Kidney epithelial cell (primary cell): Measurements from ENCODE around the gene TTC19. TPM values are rescaled to one million over a fixed set of nuclear protein-coding genes. Genes with fewer than 3 reads are reported as not detected.

Experiments used
- DNase-seq: peaks from one replicate; pipeline ENCODE4 v3.0.0-alpha.2; 2010; ENCODE audit warnings: low read depth
- H3K27me3 ChIP-seq: 2 replicates; pipeline ENCODE4 v1.6.0; 2011; ENCODE audit warnings: low read length; ENCODE audit not compliant: control insufficient read depth, insufficient read depth
- H3K36me3 ChIP-seq: 2 replicates; pipeline ENCODE4 v1.5.1; 2011; ENCODE audit warnings: low read length; ENCODE audit not compliant: control insufficient read depth, insufficient read depth
- H3K4me3 ChIP-seq: 2 replicates; pipeline ENCODE4 v1.5.1; 2011; ENCODE audit warnings: low read depth, mild to moderate bottlenecking, control low read depth, low read length
- CTCF ChIP-seq: IDR thresholded peaks from 2 replicates; pipeline ENCODE4 v1.5.1; 2011; ENCODE audit warnings: mild to moderate bottlenecking, moderate library complexity, low read length, control low read depth, inconsistent platforms; ENCODE audit not compliant: insufficient read depth, poor library complexity, severe bottlenecking
- total RNA-seq: library from RNA; depleted of rRNA; stranded (reverse); fragments of >200 nt; gene quantifications from 2 replicates; pipeline ENCODE4 v1.2.3, GENCODE V29; 2015

TTC19 gene
- total RNA-seq, 1 donor from 2014 or later: 71.2 TPM

- H3K36me3 ChIP-seq: peaks cover 5% of the 10 kb centered on the region
- peak; percentile 88 for DNase-seq
- no peaks in the 10 kb centered on the region for H3K27me3 ChIP-seq
- no peak overlapping the region for H3K4me3 ChIP-seq
- no peak for TF ChIP-seq CTCF
These were observed 28.3 kb downstream of the TTC19 start for GRCh38 chr17:16027708-16028584.

DNA sequence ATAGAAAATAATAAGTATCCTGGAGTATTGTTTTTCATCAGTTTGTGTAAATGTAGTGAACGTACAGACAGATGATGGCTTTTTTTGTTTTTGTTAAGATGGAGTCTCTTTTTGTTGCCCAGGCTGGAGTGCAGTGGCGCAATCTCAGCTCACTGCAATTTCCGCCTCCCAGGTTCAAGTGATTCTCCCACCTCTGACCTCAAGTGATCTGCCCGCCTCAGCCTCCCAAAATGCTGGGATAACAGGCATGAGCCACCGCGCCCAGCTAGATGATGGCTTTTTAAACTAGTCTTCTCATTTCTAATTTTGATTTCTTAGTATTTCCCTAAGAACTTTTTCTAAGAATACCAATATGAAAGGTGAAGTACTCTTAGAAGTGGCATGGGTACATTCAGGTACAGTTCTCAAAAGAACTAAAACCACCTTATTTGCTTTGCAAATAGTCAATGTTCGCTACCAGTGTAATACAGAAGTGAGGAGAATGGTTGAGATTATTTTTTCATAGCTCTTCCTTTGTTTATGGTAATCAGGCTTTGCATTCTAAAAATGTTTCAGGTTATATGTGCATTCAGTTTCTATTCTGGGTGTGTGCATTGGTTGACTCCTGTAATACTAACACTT, 34.2 kb downstream of the TTC19 start:
- TF ChIP-seq CTCF: no peak

DNA sequence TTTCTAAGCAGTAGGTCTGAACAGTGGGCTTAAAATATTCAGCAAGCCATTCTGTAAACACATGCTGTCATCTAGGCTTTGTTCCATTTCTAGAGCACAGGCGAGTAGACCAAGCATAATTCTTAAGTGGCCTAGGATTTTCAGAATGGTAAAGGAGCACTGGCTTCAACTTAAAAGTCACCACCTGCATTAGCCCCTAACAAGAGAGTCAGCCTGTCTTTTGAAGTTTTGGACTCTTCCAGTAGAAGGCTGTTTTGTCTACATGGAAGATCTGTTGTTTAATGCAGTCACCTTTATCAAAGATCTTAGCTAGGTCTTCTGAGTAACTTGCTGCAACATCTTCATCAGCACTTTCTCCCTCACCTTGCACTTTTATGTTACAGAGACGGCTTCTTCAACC, 36.6 kb downstream of the TTC19 start:
- H3K27me3 ChIP-seq: no peaks in the 10 kb centered on the region
- H3K36me3 ChIP-seq: peaks cover 6% of the 10 kb centered on the region
- TF ChIP-seq CTCF: no peak
- no peak for DNase-seq
- no peak overlapping the region for H3K4me3 ChIP-seq

More for the DNA sequence above, 34.2 kb downstream of the TTC19 start:
- Histone ChIP-seq H3K36me3 (peaks cover 4% of the 10 kb centered on the region), H3K4me3 (no peak overlapping the region), H3K27me3 (no peaks in the 10 kb centered on the region)
- no peak for DNase-seq

DNA sequence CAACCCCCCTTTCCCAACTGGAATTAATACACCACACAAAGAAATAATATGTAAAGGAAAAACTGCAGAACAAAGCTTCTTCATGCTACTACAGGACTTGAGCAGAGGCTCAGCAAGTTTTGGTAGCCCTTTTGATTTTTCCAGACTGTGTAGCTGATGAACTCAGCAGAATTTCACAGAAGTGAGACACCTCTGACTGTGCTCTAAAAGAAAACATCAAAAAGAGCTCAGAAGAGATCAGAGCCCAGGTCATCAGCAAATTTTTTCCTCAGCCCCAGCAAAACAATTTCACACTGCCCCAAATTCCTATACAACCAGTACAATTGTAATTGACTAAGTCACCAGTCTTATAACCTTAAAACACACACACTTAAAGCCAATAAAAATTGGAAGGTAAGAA, 38.0 kb downstream of the TTC19 start:
- no peak for TF ChIP-seq CTCF
- no peak for DNase-seq
- Histone ChIP-seq H3K4me3 (no peak overlapping the region), H3K27me3 (no peaks in the 10 kb centered on the region), H3K36me3 (peaks cover 4% of the 10 kb centered on the region)

GRCh38 chr17:16040710-16041251, 41.2 kb downstream of the TTC19 start:
- Histone ChIP-seq H3K4me3 (no peak overlapping the region), H3K36me3 (peaks cover 7% of the 10 kb centered on the region), H3K27me3 (no peaks in the 10 kb centered on the region)
- no peak for TF ChIP-seq CTCF
- no peak for DNase-seq
